Muscle of arm (tissue), 12 donors: ENCODE data around the gene TGM5. TPM values are rescaled to one million over a fixed set of nuclear protein-coding genes. Genes with fewer than 3 reads are reported as not detected.
A peak's percentile ranks its signal among the peaks of the same experiment; 100 is the strongest.
"Not testable (repeated sequence)": the region's sequence is repeated elsewhere in the genome, so short reads cannot be mapped to it uniquely, and the experiment has no call there.

ENCODE experiments used
- DNase-seq: peaks from one replicate; pipeline ENCODE4 v3.0.0-alpha.2; 2013
- polyA plus RNA-seq, 12 donors: library from polyadenylated mRNA; unstranded; fragments of 120-200 nt; gene quantifications; one replicate each; pipeline ENCODE4 v1.2.1, GENCODE V29; 2013; ENCODE audit not compliant: insufficient read length in 12 of 12

Gene TGM5
- polyA plus RNA-seq, 12 donors = 0.05 to 1.0 (median 0.20) TPM; not detected in 3

- DNase-seq = no peak
These were observed 9.2 kb upstream of the TGM5 start for GRCh38 chr15:43275740-43276562.

GRCh38 chr15:43274136-43274535 is 7.4 kb upstream of the TGM5 start:
- DNase-seq = peak; percentile 8

- no peak for DNase-seq
These were observed 6.5 kb upstream of the TGM5 start for GRCh38 chr15:43273243-43273642.

GRCh38 chr15:43271908-43272307 is 5.2 kb upstream of the TGM5 start:
- not testable (repeated sequence) for DNase-seq

GRCh38 chr15:43270676-43271306 is 4.1 kb upstream of the TGM5 start:
- no peak for DNase-seq

GRCh38 chr15:43270113-43270665 is 3.5 kb upstream of the TGM5 start:
- no peak for DNase-seq

GRCh38 chr15:43268111-43269105 is 1.7 kb upstream of the TGM5 start:
- no peak for DNase-seq

- DNase-seq = no peak
These were observed 711 bp upstream of the TGM5 start for GRCh38 chr15:43267439-43267838.

GRCh38 chr15:43266386-43266785 is 342 bp downstream of the TGM5 start:
- DNase-seq = no peak

- no peak for DNase-seq
These were observed 6.6 kb downstream of the TGM5 start for GRCh38 chr15:43260011-43260615.

- DNase-seq = no peak
These were observed 7.9 kb downstream of the TGM5 start for GRCh38 chr15:43258781-43259180.

GRCh38 chr15:43256341-43256740 is 10.4 kb downstream of the TGM5 start:
- DNase-seq = no peak

GRCh38 chr15:43255376-43255775 is 11.4 kb downstream of the TGM5 start:
- no peak for DNase-seq

- no peak for DNase-seq
These were observed 13.0 kb downstream of the TGM5 start for GRCh38 chr15:43253431-43254403.

GRCh38 chr15:43251871-43252250 is 14.9 kb downstream of the TGM5 start:
- DNase-seq = no peak

GRCh38 chr15:43251185-43251870 is 15.4 kb downstream of the TGM5 start:
- DNase-seq = no peak

- no peak for DNase-seq
These were observed 15.9 kb downstream of the TGM5 start for GRCh38 chr15:43250785-43251184.

GRCh38 chr15:43249699-43250203 is 17.0 kb downstream of the TGM5 start:
- no peak for DNase-seq

- DNase-seq = no peak
These were observed 17.5 kb downstream of the TGM5 start for GRCh38 chr15:43249236-43249635.
